K562 (cell line): ENCODE measurements around the gene LMBR1L. TPM values are rescaled to one million over a fixed set of nuclear protein-coding genes. Genes with fewer than 3 reads are reported as not detected.

Source experiments
- BDP1 ChIP-seq: IDR thresholded peaks from 3 replicates; pipeline ENCODE4 v1.6.1; 2011; ENCODE audit not compliant: insufficient read length, insufficient read depth
- EWSR1 ChIP-seq: fragments of 450-650 bp; IDR thresholded peaks from 2 replicates; pipeline ENCODE4 v1.6.1; 2018; ENCODE audit warnings: borderline replicate concordance, mild to moderate bottlenecking, low read depth, moderate library complexity; ENCODE audit not compliant: partially characterized antibody
- GATAD2A ChIP-seq: fragments of 450-650 bp; IDR thresholded peaks from 2 replicates; pipeline ENCODE4 v1.6.1; 2017
- HSF4 ChIP-seq: fragments of 250-450 bp; sonication (Bioruptor Pico); IDR thresholded peaks from 2 replicates; pipeline ENCODE4 v2.1.2; 2022; ENCODE audit warnings: mild to moderate bottlenecking, moderate library complexity, borderline replicate concordance
- SMAD3 ChIP-seq: fragments of 450-650 bp; formaldehyde crosslinking; conservative IDR thresholded peaks from 2 replicates; pipeline ENCODE4 v1.4.0; 2020; ENCODE audit warnings: mild to moderate bottlenecking
- SRF ChIP-seq, 2 experiments: fragments of 250-450, 450-650 bp in 1 of 2; sonication (Bioruptor Pico) in 1 of 2; sonication (generic) in 1 of 2; formaldehyde crosslinking; IDR thresholded peaks; 2 replicates each; pipeline versions ENCODE4 v1.5.0 to v1.5.1; 2020 to 2022; ENCODE audit warnings: mild to moderate bottlenecking in 1 of 2, missing genetic modification reagents in 1 of 2
- SRSF3 ChIP-seq: fragments of 200-400 bp; formaldehyde crosslinking; IDR thresholded peaks from 2 replicates; pipeline ENCODE4 v1.6.1; 2016; ENCODE audit warnings: mild to moderate bottlenecking, low read length, moderate library complexity; ENCODE audit not compliant: insufficient read depth
- STAT5A ChIP-seq: IDR thresholded peaks from 2 replicates; pipeline ENCODE4 v1.6.1; 2012; ENCODE audit warnings: low read length, inconsistent platforms, borderline replicate concordance
- TAL1 ChIP-seq: fragments of 450-650 bp; IDR thresholded peaks from 2 replicates; pipeline ENCODE4 v1.6.1; 2016; ENCODE audit warnings: mild to moderate bottlenecking
- ZNF165 ChIP-seq: fragments of 250-450 bp; sonication (Bioruptor Pico); IDR thresholded peaks from 2 replicates; pipeline ENCODE4 v1.4.0; 2020; ENCODE audit warnings: borderline replicate concordance
- polyA plus RNA-seq, 8 experiments: library from polyadenylated mRNA; depleted of rRNA in 4 of 8; stranded (reverse) in 5 of 8; unstranded in 3 of 8; fragments of >200 nt; fragmentation: Nextera tagmentation in 2 of 8; fragmentation: Illumina TruSeq in 1 of 8; extraction: Ambion mirVana in 2 of 8; extraction: Trizol in 1 of 8; gene quantifications; 2 replicates each; pipeline versions ENCODE4 v1.2.1 to v1.2.3, GENCODE V29; 2011 to 2014; ENCODE audit warnings: inconsistent platforms in 1 of 8, missing spikeins in 1 of 8
- total RNA-seq, 7 experiments: library from RNA; depleted of rRNA in 6 of 7; stranded (reverse); fragments of >200 nt in 6 of 7; fragmentation: Illumina TruSeq in 2 of 7; extraction: Trizol in 2 of 7; gene quantifications; 2 replicates each; pipeline versions ENCODE4 v1.2.1 to v1.2.3, GENCODE V29; 2011 to 2021; ENCODE audit warnings: low replicate concordance in 1 of 7
- TF ChIP-seq, protein P1 (sequence below): fragments of 450-650 bp; IDR thresholded peaks from 2 replicates; pipeline ENCODE4 v1.6.1; 2017; ENCODE audit warnings: antibody characterized with exemption, mild to moderate bottlenecking
- TF ChIP-seq, protein P2 (sequence below), 3 experiments: fragments of 200-800 bp in 1 of 3; sonication (Bioruptor generic) in 1 of 3; sonication (generic) in 1 of 3; formaldehyde crosslinking in 1 of 3; IDR thresholded peaks; 2 replicates each; pipeline versions ENCODE4 v1.6.1 to v1.8.0; 2016 to 2022; ENCODE audit warnings: mild to moderate bottlenecking in 2 of 3, missing compliant biosample characterization in 2 of 3, missing genetic modification characterization in 2 of 3, missing genetic modification reagents in 1 of 3
- TF ChIP-seq, protein P3 (sequence below), 2 experiments: fragments of 450-650 bp in 1 of 2; sonication (generic) in 1 of 2; formaldehyde crosslinking in 1 of 2; IDR thresholded peaks in 1 of 2; conservative IDR thresholded peaks in 1 of 2; 2 replicates each; pipeline versions ENCODE4 v1.6.1 to v1.8.1; 2016 to 2023; ENCODE audit warnings: mild to moderate bottlenecking in 2 of 2, moderate library complexity in 2 of 2, inconsistent platforms in 1 of 2, missing genetic modification reagents in 1 of 2
- TF ChIP-seq, protein P4 (sequence below): fragments of 450-650 bp; IDR thresholded peaks from one replicate; pipeline ENCODE4 v1.6.1; 2018; ENCODE audit warnings: mild to moderate bottlenecking, moderate library complexity; ENCODE audit not compliant: partially characterized antibody

LMBR1L gene
- total and polyA plus RNA-seq, 9 of the 15 experiments (the other 6 are each of a cell fraction or from before 2014, with no cell fraction given): 2.5 to 57.0 (median 31.1) TPM

GRCh38 chr12:49088150-49088931, 22.3 kb downstream of the LMBR1L start (continued):
- TF ChIP-seq, protein P1, sequence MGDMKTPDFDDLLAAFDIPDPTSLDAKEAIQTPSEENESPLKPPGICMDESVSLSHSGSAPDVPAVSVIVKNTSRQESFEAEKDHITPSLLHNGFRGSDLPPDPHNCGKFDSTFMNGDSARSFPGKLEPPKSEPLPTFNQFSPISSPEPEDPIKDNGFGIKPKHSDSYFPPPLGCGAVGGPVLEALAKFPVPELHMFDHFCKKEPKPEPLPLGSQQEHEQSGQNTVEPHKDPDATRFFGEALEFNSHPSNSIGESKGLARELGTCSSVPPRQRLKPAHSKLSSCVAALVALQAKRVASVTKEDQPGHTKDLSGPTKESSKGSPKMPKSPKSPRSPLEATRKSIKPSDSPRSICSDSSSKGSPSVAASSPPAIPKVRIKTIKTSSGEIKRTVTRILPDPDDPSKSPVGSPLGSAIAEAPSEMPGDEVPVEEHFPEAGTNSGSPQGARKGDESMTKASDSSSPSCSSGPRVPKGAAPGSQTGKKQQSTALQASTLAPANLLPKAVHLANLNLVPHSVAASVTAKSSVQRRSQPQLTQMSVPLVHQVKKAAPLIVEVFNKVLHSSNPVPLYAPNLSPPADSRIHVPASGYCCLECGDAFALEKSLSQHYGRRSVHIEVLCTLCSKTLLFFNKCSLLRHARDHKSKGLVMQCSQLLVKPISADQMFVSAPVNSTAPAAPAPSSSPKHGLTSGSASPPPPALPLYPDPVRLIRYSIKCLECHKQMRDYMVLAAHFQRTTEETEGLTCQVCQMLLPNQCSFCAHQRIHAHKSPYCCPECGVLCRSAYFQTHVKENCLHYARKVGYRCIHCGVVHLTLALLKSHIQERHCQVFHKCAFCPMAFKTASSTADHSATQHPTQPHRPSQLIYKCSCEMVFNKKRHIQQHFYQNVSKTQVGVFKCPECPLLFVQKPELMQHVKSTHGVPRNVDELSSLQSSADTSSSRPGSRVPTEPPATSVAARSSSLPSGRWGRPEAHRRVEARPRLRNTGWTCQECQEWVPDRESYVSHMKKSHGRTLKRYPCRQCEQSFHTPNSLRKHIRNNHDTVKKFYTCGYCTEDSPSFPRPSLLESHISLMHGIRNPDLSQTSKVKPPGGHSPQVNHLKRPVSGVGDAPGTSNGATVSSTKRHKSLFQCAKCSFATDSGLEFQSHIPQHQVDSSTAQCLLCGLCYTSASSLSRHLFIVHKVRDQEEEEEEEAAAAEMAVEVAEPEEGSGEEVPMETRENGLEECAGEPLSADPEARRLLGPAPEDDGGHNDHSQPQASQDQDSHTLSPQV: peak; percentile 62
- TF ChIP-seq, protein P2, sequence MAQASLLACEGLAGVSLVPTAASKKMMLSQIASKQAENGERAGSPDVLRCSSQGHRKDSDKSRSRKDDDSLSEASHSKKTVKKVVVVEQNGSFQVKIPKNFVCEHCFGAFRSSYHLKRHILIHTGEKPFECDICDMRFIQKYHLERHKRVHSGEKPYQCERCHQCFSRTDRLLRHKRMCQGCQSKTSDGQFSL (CRISPR knock-in tag; IDR thresholded peaks at IDR 0.05): 0 out of 2 replicates have a peak, but pooled peaks have one; percentile 11
- TF ChIP-seq, protein P2 (tag; IDR thresholded peaks at IDR 0.05): no peak
- TF ChIP-seq, protein P3, sequence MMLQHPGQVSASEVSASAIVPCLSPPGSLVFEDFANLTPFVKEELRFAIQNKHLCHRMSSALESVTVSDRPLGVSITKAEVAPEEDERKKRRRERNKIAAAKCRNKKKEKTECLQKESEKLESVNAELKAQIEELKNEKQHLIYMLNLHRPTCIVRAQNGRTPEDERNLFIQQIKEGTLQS (IDR thresholded peaks at IDR 0.05): peak; percentile 69
- TF ChIP-seq, protein P3 (CRISPR knock-in tag; conservative IDR thresholded peaks at IDR 0.05): no peak
- no peak for TF ChIP-seq SRF (CRISPR knock-in tag; IDR thresholded peaks at IDR 0.05)
- no peak for TF ChIP-seq TAL1
- no peak for TF ChIP-seq GATAD2A
- no peak for TF ChIP-seq ZNF165 (CRISPR knock-in tag)
- no peak for TF ChIP-seq EWSR1
- TF ChIP-seq, protein P4, sequence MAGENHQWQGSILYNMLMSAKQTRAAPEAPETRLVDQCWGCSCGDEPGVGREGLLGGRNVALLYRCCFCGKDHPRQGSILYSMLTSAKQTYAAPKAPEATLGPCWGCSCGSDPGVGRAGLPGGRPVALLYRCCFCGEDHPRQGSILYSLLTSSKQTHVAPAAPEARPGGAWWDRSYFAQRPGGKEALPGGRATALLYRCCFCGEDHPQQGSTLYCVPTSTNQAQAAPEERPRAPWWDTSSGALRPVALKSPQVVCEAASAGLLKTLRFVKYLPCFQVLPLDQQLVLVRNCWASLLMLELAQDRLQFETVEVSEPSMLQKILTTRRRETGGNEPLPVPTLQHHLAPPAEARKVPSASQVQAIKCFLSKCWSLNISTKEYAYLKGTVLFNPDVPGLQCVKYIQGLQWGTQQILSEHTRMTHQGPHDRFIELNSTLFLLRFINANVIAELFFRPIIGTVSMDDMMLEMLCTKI: no peak
- TF ChIP-seq HSF4 (CRISPR knock-in tag): no peak
- TF ChIP-seq BDP1: no peak
- TF ChIP-seq SMAD3: no peak
- TF ChIP-seq SRSF3: no peak
- 0 out of 2 replicates have a peak, but pooled peaks have one; percentile 32 for TF ChIP-seq STAT5A
